Fibroblast of lung (primary cell): ENCODE measurements around the gene SLIT3.

ENCODE experiments used
- CTCF ChIP-seq, 2 donors: IDR thresholded peaks in 1 of 2; conservative IDR thresholded peaks in 1 of 2; 1 replicate in 1 of 2; 2 replicates in 1 of 2; pipeline ENCODE4 v1.5.1; 2011 to 2012; ENCODE audit warnings: low read length in 2 of 2, control low read depth in 1 of 2, inconsistent platforms in 1 of 2, low read depth in 1 of 2, mild to moderate bottlenecking in 1 of 2
- EZH2 ChIP-seq: IDR thresholded peaks from 2 replicates; pipeline ENCODE4 v1.5.1; 2012; ENCODE audit warnings: low read length, control low read depth, mild to moderate bottlenecking; ENCODE audit errors: missing control alignments

- TF ChIP-seq CTCF (conservative IDR thresholded peaks at IDR 0.05 in 1 of 2, IDR thresholded peaks at IDR 0.05 in 1 of 2; ENCODE audit: low read depth in 1 of 2, low read length in 2 of 2) (no peak), EZH2 (no peak)
Observed at GRCh38 chr5:168792678-168793077, 508.3 kb downstream of the SLIT3 start.
